Spleen (tissue), 7 donors: ENCODE measurements around the gene CHD9.

Experiments used
- POLR2A ChIP-seq, 3 donors: fragments of 450-650 bp; IDR thresholded peaks; one replicate each; pipeline ENCODE4 v1.5.1; 2017; ENCODE audit warnings: antibody characterized with exemption in 3 of 3, mild to moderate bottlenecking in 1 of 3
- TF ChIP-seq, protein P1 (sequence below), 11 experiments: fragments of 200-600 bp in 7 of 11; fragments of 450-650 bp in 4 of 11; sonication (generic) in 4 of 11; IDR thresholded peaks in 8 of 11; conservative IDR thresholded peaks in 3 of 11; 1 replicate in 7 of 11; 2 replicates in 4 of 11; pipeline versions ENCODE4 v1.4.0 to v1.8.0; 2016 to 2021; ENCODE audit warnings: antibody characterized with exemption in 11 of 11, inconsistent platforms in 4 of 11, mild to moderate bottlenecking in 1 of 11
- donor health status: DM: no; HTN: no; CAD: no; lungs with moderate emphysema.
- donor health status: DM: no; HTN: no; CAD: no.
- donor health status: DM: no; HTN: no; CAD: no.

DNA sequence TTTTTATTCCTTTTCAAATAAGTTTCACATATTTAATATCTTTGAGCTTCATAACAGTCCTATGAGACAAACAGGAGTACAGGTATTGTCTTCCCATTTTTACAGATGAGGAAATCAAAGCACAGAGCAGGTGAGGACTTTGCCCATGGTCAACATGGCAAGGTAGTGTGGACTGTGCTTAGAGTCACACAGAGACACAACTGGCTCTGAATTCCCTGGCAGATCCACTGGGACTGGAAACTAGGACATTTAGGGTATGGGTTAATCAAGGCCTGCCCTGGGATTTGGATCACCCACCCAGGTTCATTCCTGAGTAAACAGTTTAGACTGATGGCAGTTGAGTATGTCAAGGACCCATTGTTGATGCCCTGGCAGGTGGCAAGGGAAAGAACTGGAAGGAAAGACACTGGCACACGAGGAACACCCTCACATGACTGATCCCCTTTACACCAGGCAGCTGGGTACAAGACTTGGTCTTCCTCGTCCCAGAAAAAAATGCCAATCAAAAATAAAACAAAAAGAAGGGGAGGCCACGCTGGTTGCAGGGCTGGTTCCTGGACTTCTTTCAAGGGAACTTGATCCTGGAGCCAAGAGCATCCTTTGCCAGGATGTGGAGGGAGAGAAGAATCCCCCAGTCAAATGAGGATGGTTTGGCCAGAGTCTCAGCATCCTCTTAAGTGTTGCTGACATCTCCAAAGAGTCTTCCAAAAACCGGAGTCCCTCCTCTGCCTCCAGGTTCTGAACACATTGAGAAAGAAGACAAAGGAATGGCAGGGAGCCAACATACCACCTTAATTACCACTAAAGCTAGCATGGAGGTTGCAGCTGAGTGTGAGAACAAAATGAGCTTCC lies 34.9 kb downstream of the CHD9 start:
- no peak for TF ChIP-seq POLR2A (IDR thresholded peaks at IDR 0.05)
- TF ChIP-seq, protein P1, sequence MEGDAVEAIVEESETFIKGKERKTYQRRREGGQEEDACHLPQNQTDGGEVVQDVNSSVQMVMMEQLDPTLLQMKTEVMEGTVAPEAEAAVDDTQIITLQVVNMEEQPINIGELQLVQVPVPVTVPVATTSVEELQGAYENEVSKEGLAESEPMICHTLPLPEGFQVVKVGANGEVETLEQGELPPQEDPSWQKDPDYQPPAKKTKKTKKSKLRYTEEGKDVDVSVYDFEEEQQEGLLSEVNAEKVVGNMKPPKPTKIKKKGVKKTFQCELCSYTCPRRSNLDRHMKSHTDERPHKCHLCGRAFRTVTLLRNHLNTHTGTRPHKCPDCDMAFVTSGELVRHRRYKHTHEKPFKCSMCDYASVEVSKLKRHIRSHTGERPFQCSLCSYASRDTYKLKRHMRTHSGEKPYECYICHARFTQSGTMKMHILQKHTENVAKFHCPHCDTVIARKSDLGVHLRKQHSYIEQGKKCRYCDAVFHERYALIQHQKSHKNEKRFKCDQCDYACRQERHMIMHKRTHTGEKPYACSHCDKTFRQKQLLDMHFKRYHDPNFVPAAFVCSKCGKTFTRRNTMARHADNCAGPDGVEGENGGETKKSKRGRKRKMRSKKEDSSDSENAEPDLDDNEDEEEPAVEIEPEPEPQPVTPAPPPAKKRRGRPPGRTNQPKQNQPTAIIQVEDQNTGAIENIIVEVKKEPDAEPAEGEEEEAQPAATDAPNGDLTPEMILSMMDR (IDR thresholded peaks at IDR 0.05 in 8 of 11, conservative IDR thresholded peaks at IDR 0.05 in 3 of 11), result no peak
